DMS153 (cell line): ENCODE measurements around the gene MKNK1.
"Not testable (repeated sequence)": the region's sequence is repeated elsewhere in the genome, so short reads cannot be mapped to it uniquely, and the experiment has no call there.

Experiments used
- DNase-seq: peaks from one replicate; lab custom pipeline; 2025; lab: John Stamatoyannopoulos, UW

MKNK1 gene

GRCh38 chr1:46603858-46604549 is at the start of gene MKNK1:
MKNK1 (minus strand) TSS chr1:46604268; CDS start chr1:46583327, 20,941 bp downstream.
- DNase-seq, result peak; percentile 87

DNA sequence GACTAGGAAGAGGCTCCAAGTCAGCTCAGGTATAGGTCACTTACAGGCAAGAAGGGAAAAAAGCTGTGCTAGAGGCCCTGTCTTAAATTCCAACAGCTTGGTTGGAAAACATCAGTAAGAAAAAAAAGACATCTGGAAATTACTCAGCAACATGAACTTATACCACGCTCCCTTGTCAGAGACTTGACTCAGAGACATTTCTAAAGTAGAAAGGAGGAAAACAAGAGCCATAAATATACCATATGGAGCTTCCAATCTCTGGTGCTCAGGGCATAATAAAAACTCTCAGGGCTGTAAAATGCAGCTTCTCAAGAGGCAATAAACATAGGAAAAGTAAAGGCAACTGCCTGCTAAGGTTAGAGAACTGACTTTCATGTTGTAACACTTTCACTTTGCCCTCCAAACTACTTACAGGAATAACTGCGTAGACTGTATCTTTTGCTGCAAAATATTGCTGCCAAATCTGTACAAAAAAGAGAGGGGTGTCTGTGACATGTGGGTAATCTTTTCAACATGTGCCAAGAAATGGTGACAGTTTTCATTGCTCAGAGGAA is 49.4 kb upstream of the MKNK1 start:
- no peak for DNase-seq

GRCh38 chr1:46652321-46653100 is 48.4 kb upstream of the MKNK1 start:
- no peak for DNase-seq

GRCh38 chr1:46651152-46651551 is 47.1 kb upstream of the MKNK1 start:
- not testable (repeated sequence) for DNase-seq

GRCh38 chr1:46650491-46650890 is 46.4 kb upstream of the MKNK1 start:
- no peak for DNase-seq

DNA sequence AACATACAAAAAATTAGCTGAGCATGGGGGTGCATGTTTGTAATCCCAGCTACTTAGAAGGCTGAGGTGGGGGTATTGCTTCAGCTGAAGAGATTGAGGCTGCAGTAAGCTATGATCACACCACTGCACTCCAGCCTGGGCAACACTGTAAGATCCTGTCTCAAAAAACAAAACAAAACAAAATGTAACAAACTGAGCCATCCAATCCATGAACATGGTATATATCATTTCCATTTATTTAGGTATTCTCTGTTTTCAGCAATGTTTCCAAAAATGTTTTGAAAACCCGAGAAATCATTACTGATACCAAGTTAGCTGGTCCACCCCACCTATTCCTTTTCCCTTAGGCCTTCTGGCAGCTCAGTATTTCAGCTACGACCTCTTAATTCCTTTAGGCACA is 45.7 kb upstream of the MKNK1 start:
- no peak for DNase-seq

DNA sequence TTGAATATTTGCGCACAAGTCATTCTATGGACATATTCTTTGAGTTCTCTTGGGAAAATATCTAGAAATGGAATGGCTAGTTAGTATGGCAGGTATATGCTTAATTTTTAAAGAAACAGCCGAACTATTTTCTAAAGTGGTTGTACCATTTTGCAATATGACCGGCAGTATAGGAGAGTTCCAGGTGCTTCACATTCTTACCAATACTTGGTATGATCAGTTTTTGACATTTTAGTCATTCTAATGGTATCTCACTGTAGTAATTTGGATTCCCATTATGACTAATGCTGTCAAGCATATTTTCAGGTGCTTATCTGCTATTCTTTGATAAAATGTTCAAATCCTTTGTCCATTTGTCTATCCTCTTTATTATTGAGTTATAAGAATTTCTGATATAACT is 43.5 kb upstream of the MKNK1 start:
- DNase-seq, result no peak

DNA sequence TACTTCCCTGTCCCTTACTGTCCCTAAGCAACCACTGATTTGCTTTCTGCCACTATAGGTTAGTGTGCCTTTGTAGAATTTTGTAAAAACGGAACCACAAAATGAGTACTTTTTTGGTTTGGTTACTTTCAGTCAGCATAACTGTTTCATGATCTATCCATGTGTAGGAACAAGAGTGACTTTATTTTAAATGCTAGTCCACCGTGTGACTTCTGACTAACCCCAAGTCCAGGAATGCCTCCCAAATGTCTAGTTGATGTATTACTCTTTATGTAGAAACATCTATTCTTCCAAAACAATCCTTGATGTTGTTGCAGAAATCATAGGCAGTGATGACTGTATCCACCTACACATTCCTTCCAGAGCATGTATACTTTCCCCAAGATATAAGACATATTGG is 42.8 kb upstream of the MKNK1 start:
- DNase-seq, result no peak

DNA sequence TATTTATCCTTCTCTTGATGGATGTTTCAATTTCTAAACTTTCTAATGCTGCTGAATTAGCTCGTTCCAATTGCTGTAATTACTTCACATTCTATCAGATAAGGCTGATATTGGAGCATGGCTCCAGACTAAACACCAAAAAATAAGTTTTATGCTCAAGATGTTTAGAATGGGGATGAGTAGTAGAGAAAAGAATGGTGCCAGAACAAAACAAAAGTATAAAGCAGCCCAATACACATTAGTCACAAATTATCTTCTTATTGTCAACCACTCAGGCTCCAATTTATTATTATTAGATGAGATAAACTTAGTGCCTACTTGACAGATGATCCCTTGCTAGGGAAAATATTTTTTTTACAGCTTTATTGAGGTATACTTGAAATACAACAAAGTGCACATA is 42.3 kb upstream of the MKNK1 start:
- no peak for DNase-seq

GRCh38 chr1:46645815-46646214 is 41.7 kb upstream of the MKNK1 start:
- no peak for DNase-seq

- peak; percentile 98 for DNase-seq
Measured at GRCh38 chr1:46643368-46643775, 39.3 kb upstream of the MKNK1 start.

- no peak for DNase-seq
Measured at GRCh38 chr1:46642115-46642680, 38.1 kb upstream of the MKNK1 start.

DNA sequence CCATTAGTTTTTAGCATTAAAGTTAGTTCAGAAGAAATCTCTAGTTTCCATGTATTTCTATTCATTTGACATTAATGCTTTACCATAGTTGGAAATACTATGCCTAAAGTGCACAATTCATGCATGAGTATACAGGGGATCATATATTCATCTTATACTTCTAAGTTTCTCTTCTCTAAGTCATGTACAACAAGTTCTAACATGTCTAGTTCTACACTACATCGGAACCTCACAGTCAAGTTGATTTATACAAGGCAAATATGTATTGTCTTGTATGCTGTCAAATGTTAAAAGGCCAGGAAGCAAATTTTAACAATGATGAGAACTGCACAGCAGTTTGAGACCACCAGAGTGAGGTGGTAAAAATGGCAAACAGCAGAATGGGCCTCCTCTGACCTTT is 35.5 kb upstream of the MKNK1 start:
- DNase-seq, result no peak

- DNase-seq, result no peak
Measured at GRCh38 chr1:46638921-46639320, 34.9 kb upstream of the MKNK1 start.

- DNase-seq, result no peak
Measured at GRCh38 chr1:46637444-46638083, 33.5 kb upstream of the MKNK1 start.

DNA sequence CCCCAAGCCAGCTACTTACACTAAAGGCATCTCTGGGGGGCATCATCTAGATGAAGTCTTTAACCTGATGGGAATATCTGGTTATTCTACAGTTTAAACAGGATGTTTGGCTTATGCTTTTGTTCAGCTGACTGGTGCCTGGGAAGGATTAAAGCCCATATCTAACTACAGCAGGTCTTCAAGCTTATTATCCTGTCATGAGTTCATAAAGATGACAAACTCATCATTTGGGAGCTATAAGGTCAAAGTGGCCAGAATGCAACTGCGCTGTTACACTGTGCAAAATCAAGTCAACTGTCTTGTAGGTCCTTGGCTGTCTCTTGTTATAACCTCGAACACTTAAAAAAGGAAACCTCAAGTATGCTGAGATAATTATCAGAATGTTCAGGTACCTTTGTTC is 31.1 kb upstream of the MKNK1 start:
- no peak for DNase-seq

- DNase-seq, result no peak
Measured at GRCh38 chr1:46630719-46631118, 26.7 kb upstream of the MKNK1 start.

DNA sequence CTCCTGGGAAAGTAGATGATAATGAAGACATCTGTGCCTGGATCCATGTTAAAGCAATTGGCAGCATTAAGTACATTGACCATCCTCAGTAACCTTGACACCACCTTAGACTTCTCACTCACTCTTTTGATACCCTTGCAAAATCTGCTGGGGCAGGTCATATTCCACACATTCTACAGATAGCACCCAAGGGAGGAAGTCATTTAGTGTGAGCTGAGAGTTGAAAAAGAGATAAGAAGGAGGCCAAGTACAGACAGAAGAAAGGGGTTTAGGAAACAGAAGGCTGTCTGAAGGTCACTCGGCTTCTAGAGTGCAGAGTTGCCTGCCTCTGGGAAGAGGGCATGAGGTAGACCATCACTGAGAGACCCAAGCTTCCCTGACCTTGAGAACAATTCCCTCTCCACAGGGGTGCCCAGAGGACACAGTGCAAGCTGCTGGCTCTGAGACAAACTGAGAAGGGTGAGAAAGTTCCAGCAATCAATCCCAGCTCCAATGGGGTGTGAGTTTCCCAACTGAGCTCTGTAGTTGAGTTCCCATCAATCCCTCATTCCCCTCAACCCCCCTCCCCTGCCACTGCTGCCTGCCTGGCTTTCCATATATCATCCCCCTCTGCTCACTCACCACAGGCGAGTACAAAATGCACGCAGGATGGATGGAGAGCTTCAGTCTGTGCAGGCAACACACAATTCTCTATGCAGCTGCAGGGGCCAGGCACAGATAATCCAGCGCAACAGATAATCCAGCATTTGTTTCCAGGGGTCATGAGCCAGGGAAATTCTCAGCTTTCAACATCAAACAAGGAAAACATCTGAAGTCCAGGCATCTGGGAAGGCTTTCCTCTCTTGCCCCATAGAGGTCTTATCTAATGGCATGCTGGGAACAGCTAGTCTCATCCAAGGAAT is 19.9 kb upstream of the MKNK1 start:
- no peak for DNase-seq

DNA sequence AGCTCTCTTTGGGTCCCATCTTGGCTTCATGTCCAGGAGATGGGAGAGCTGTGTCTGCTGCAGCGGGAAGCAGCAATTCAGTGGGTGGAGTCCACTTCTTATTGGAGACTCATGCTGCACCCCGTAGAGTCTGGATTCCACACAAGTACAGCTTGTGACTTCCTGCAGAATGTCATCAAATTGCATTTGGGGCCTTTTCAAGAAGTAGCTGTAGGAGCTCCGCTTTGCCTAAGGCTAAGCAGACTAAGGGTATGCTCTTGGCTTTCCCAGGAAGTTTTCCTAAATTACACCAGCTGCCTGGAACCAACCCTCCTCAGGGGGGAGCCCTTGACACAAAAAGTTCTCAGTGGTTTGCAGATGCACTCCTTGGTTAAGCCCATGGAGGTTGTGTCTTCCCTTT is 18.3 kb upstream of the MKNK1 start:
- DNase-seq, result peak; percentile 37

- DNase-seq, result no peak
Measured at GRCh38 chr1:46621930-46622329, 17.9 kb upstream of the MKNK1 start.

- no peak for DNase-seq
Measured at GRCh38 chr1:46619656-46620258, 15.7 kb upstream of the MKNK1 start.
